Measurements from ENCODE around the gene TTL.
"Not testable (repeated sequence)": the region's sequence is repeated elsewhere in the genome, so short reads cannot be mapped to it uniquely, and the experiment has no call there.

Gene TTL

DNA sequence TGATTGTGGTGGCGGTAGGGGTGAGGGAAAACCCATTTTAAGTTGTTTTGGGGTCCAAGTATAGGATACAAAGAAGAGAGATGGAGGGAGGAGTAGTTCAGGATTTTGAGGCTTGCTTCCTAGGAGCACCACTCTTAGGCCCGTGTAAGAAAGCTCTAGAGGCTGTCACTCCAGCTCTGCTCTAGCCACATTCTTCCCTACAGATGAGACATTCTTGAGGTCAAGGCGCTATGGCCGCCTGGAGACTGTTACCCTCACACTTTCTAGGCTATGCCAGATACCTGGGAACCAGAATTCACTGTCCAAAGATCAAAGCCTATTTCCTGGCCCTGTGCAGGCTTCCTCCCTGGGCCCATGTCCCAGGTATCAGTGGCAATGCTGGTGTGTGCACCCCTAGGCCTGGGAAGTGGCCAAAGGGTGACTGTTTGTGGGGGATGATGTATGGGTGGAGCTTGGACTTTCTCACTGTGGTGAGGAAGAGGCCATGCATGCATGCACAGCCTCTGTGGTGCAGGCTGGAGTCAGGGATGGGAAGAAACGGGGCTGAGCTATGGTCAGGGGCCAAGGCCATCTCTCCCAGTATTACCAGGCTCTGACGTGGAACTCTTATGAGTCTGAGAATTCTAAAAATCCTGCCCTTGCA lies 7.0 kb upstream of the TTL start:
- no peak for DNase-seq (ENCODE audit: low read depth in 3 of 3, low spot score in 1 of 3)

GRCh38 chr2:112476434-112476833 lies 5.5 kb upstream of the TTL start:
- no peak for DNase-seq (ENCODE audit: low read depth in 3 of 3, low spot score in 1 of 3)

GRCh38 chr2:112480530-112481049 lies 1.4 kb upstream of the TTL start:
- no peak for DNase-seq (ENCODE audit: low read depth in 3 of 3, low spot score in 1 of 3)

DNA sequence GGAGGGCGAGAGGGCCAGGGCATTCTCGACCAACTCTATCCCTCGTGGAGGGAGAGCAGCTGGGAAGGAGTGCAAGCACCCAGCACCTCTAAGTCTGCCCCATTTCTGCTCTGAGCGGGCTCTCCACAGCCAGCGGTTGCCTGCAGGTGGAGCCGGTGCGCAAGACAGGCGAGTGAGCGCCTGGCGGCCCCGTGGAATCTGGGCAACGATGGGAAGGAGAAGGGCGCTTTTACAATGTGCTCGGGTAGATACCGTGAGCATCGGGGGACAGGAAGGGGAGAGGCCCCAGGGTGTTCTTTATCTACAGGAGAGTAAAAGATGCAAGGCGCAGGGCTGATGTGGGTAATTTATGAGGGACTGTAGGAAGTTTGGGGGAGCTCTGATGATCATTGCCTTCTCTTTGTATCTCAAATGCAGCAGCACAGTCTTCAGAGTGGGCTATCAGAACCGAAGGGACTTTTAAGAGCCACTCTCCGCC lies 867 bp upstream of the TTL start:
- DNase-seq (ENCODE audit: low read depth in 3 of 3, low spot score in 1 of 3): peak; percentile 43 to 67 (median 54)

DNA sequence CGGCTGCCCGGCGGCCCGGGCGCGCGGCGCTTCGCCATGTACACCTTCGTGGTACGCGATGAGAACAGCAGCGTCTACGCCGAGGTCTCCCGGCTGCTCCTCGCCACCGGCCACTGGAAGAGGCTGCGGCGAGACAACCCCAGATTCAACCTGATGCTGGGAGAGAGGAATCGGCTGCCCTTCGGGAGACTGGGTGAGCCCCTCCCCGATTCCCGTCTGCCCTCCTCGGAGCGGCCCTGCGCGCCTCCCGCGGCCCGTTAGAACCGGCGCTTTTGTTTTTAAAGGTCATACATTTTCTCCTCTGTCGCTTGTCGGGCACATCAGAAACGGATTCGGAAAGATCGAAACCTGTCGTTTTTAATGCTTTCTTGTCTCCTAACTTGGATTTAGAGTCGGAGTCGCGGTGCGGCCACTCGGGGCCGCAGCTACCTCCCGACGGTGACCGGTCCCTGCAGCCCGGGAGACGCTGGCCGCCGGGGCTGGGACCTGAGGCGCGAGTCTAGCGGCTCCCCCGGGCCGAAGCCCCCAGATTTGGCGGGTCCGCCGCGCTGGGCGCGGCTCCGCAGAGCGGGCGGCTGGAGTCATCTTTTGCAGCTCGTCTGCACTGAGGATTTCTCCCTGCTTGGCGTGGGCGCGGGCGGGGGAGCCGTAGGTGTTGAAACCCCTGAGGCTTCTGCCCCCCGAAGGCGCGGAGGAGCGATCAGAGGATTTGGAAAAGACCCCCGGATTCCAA lies 519 bp downstream of the TTL start:
- peak in 1 of 3 donors; percentile 17 for DNase-seq (ENCODE audit: low read depth in 3 of 3, low spot score in 1 of 3)

GRCh38 chr2:112483042-112483473 lies 1.1 kb downstream of the TTL start:
- no peak for DNase-seq (ENCODE audit: low read depth in 3 of 3, low spot score in 1 of 3)

GRCh38 chr2:112483831-112484230 lies 1.9 kb downstream of the TTL start:
- DNase-seq (ENCODE audit: low read depth in 3 of 3, low spot score in 1 of 3): no peak

DNA sequence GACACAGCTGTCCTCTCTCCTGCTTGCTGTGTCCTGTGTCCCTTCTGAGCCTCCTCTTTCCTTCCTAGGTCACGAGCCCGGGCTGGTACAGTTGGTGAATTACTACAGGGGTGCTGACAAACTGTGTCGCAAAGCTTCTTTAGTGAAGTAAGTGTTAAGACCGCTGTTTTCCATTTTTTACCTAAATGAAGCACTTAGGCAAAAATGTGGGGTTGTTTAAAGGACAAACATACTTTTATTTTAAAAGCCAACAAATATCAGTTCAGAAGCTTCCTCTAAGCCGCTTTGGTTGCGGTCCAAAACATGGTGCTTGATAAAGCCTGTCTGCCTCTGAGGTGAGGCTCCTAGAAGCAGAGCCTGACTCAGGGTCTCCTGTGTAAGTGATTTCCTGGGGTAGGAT lies 3.9 kb downstream of the TTL start:
- no peak for DNase-seq (ENCODE audit: low read depth in 3 of 3, low spot score in 1 of 3)

DNA sequence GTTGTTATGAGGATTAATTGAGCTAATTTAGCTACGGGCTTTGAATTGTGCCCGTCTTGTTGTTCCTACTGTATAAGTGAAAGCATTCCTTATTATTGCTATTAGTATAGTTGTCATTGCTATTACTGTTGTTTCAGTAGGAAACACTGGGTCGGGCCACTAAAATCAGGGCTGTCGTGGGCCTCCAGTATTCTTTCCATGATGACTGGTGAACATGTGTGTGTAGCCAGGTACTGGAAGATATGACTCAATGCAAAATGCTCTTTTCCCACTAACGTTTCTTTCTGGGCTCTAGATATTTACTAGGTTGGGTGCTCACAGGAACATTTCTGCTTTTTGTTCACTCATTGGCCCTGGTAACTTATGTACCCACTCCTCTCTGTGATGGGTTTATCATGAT lies 4.9 kb downstream of the TTL start:
- DNase-seq (ENCODE audit: low read depth in 3 of 3, low spot score in 1 of 3): no peak

DNA sequence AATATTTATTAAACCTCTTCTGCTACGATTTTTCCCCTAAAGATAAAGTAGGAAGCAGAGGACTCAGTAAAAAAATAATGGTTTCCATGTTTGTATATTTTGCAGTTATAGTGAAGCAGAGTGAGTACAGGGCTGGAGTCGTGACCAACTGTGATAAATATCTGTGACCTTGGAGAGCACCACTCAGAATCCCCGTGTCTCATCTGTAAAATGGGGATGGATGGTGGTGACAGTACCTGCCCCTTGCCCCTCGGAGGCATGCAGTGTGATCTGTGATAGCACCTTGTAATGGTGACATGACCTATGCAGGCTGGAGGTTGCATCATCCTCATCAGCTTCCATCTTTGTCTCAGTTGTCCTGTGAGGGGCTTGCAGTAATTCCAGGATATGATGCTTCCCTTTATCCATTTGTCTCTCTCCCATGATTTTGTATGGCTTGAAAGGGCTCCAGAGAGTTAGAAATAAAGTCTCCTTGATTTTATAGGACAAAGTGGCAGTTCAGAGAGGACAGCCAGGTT lies 5.5 kb downstream of the TTL start:
- DNase-seq (ENCODE audit: low read depth in 3 of 3, low spot score in 1 of 3): no peak

GRCh38 chr2:112488201-112488600 lies 6.2 kb downstream of the TTL start:
- no peak for DNase-seq (ENCODE audit: low read depth in 3 of 3, low spot score in 1 of 3)

- DNase-seq (ENCODE audit: low read depth in 3 of 3, low spot score in 1 of 3): no peak
Observed at GRCh38 chr2:112491946-112492345, 10.0 kb downstream of the TTL start.

DNA sequence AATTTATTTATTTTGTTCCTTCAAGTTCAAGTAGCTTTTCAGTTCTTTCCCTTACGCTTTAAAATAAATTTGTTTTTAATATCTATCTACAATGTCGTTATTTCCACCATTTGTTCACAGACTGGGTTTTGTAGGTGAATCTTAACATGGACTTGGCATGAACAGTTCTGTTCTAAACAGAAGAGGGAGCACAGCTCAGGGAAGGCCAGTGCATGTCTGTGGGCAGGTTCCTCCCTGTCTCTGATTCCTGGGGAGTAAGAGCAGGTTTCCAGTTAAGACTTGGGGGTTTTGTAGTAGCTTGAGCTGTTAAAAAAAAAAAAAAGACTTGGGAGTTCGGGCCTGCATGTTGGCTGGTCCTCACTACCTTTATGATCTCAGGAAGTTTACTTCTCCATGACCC lies 11.1 kb downstream of the TTL start:
- no peak for DNase-seq (ENCODE audit: low read depth in 3 of 3, low spot score in 1 of 3)

DNA sequence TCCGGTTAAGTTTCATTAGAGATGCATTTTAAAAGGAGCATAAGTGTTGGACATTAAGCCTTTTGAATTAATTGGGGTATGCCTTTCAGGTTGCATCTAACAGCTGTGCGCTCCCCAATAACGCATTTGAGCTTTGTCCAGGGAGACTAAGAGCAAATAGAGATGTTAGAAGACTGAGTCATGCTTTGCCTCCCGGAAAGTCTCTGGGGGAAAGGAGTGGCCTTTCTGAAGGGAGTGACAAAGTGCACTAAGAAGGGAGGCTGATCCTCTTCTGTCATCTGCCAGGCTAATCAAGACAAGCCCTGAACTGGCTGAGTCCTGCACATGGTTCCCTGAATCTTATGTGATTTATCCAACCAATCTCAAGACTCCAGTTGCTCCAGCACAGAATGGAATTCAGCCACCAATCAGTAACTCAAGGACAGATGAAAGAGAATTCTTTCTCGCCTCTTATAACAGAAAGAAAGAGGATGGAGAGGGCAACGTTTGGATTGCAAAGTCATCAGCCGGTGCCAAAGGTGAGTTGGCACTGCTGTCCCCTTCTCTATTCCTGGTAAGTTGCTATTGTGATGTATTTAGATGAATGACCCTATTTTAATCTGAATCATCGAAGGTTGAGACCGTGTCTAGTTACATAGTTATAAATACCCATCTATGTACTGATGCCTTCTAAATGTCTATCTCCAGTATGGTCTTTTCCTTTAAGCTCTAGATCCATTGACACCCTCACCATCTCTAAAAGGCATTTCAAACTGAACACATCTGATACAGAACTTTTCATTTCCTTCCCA lies 12.1 kb downstream of the TTL start:
- DNase-seq (ENCODE audit: low read depth in 3 of 3, low spot score in 1 of 3): no peak

- DNase-seq (ENCODE audit: low read depth in 3 of 3, low spot score in 1 of 3): no peak
Observed at GRCh38 chr2:112494828-112495227, 12.9 kb downstream of the TTL start.

DNA sequence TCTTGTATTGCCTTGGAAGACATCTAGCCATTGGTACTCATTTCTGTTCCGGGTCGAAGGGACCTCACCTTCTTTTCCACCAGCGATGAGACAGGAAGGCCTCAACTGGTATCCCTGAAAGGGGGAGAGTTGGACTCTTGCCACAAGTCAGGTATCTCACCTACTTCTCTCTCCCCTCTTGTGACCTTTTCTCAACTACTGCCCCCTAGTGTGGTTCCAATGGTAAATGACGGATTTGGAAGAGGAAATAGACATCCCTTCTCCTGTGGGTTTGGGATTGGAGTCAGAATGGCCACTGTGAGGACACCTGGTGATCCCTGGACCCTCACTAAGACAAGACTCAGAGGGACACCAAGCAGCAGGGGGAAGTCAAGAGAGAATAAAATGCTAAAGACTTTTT lies 13.9 kb downstream of the TTL start:
- DNase-seq (ENCODE audit: low read depth in 3 of 3, low spot score in 1 of 3): not testable (repeated sequence)

DNA sequence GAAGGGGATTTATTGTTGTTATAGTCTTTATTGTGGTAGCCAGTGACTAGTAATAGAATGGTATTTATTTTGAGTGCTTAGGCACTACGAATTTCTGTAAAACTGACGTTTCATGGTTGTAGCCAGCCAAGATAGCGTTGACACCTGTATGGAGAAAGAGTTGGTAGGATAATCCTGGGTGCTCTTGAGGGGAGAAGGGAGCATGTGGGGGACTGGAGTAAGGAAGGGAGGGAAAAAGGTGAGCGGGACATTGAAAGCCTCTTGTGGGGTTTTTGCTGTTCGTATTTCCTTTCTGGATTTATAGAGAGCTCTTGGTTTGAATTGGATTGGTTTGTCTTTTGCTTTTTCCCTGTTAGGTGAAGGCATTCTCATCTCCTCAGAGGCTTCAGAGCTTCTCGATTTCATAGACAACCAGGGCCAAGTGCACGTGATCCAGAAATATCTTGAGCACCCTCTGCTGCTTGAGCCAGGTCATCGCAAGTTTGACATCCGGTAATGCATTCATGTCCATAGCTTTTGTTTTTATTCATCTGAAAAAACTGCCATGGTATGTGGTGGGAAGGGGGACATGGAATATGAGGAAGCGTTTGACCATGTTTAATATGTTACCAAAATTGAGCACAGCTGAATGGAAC lies 19.0 kb downstream of the TTL start:
- DNase-seq (ENCODE audit: low read depth in 3 of 3, low spot score in 1 of 3): peak in 1 of 3 donors; percentile 12

DNA sequence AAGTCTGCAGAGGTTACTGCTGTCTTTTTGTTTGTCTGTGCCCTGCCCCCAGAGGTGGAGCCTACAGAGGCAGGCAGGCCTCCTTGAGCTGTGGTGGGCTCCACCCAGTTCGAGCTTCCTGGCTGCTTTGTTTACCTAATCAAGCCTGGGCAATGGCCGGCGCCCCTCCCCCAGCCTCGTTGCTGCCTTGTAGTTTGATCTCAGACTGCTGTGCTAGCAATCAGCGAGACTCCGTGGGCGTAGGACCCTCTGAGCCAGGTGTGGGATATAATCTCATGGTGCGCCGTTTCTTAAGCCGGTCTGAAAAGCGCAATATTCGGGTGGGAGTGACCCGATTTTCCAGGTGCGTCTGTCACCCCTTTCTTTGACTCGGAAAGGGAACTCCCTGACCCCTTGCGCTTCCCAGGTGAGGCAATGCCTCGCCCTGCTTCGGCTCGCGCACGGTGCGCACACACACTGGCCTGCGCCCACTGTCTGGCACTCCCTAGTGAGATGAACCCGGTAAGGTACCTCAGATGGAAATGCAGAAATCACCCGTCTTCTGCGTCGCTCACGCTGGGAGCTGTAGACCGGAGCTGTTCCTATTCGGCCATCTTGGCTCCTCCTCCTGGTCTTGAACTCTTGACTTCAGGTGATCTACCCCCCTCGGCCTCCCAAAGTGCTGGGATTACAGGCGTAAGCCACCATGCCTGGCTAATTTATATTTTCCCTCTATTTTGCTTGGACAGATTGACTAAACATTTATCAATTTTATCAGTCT lies 27.5 kb downstream of the TTL start:
- DNase-seq (ENCODE audit: low read depth in 3 of 3, low spot score in 1 of 3): not testable (repeated sequence)

DNA sequence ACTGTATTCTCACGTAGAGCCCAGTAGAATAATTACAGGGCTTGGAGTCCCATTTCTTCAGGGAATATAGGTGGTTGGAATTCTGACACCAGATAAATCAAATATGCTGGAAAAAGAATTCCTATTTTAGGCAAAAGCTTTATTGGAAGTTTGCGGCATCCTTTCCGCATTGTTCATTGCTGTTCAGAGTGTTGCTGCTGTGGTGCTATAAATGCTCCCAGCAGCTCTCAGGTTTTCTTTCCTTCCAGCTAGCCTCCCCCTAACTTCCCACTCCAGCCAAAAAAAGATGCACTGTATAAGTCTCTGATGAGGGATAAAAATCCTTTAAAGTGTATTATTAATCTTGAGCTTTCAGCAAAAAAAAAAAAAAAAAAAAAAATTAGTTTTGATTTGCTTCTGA lies 34.8 kb downstream of the TTL start:
- no peak for DNase-seq (ENCODE audit: low read depth in 3 of 3, low spot score in 1 of 3)

GRCh38 chr2:112518807-112519206 lies 36.9 kb downstream of the TTL start:
- no peak for DNase-seq (ENCODE audit: low read depth in 3 of 3, low spot score in 1 of 3)

Measured in stimulated activated CD4-positive, alpha-beta T cell treated with anti-CD3 and anti-CD28 coated beads, TNF-alpha, amount 100 ng/mL, for 1 hour (primary cell).